Transverse colon (tissue), 4 donors: ENCODE data around the gene IL1R1.

Experiments used
- EP300 ChIP-seq: sonication (generic); formaldehyde crosslinking; IDR thresholded peaks from one replicate; pipeline ENCODE4 v1.6.1; 2017; ENCODE audit warnings: antibody characterized with exemption, low read depth
- POLR2A ChIP-seq: fragments of 450-650 bp; IDR thresholded peaks from one replicate; pipeline ENCODE4 v1.6.1; 2016; ENCODE audit warnings: antibody characterized with exemption, mild to moderate bottlenecking, moderate library complexity
- POLR2AphosphoS5 ChIP-seq, 3 donors: sonication (generic); formaldehyde crosslinking; IDR thresholded peaks; one replicate each; pipeline ENCODE4 v1.6.1; 2016; ENCODE audit warnings: antibody characterized with exemption in 3 of 3
- TF ChIP-seq, protein P1 (sequence below), 5 experiments: fragments of 200-600 bp in 3 of 5; fragments of 450-650 bp in 2 of 5; sonication (generic) in 3 of 5; IDR thresholded peaks; 1 replicate in 2 of 5; 2 replicates in 3 of 5; pipeline ENCODE4 v1.5.1; 2016 to 2017; ENCODE audit warnings: antibody characterized with exemption in 5 of 5, inconsistent platforms in 3 of 5, mild to moderate bottlenecking in 2 of 5, moderate library complexity in 1 of 5

GRCh38 chr2:102122909-102123308, 19.6 kb upstream of the IL1R1 start:
- TF ChIP-seq POLR2A, result no peak
- TF ChIP-seq, protein P1, sequence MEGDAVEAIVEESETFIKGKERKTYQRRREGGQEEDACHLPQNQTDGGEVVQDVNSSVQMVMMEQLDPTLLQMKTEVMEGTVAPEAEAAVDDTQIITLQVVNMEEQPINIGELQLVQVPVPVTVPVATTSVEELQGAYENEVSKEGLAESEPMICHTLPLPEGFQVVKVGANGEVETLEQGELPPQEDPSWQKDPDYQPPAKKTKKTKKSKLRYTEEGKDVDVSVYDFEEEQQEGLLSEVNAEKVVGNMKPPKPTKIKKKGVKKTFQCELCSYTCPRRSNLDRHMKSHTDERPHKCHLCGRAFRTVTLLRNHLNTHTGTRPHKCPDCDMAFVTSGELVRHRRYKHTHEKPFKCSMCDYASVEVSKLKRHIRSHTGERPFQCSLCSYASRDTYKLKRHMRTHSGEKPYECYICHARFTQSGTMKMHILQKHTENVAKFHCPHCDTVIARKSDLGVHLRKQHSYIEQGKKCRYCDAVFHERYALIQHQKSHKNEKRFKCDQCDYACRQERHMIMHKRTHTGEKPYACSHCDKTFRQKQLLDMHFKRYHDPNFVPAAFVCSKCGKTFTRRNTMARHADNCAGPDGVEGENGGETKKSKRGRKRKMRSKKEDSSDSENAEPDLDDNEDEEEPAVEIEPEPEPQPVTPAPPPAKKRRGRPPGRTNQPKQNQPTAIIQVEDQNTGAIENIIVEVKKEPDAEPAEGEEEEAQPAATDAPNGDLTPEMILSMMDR (IDR thresholded peaks at IDR 0.05), result no peak
- no peak for TF ChIP-seq POLR2AphosphoS5 (IDR thresholded peaks at IDR 0.05)
- no peak for TF ChIP-seq EP300
